GM18870 (cell line): ENCODE results near the gene ZNF785.
"Not testable (repeated sequence)": the region's sequence is repeated elsewhere in the genome, so short reads cannot be mapped to it uniquely, and the experiment has no call there.

Experiments used
- ATAC-seq: cut with Tn5 transposase; IDR thresholded peaks from one replicate; pipeline ENCODE4 v1.9.1; 2021; ENCODE audit warnings: moderate library complexity; ENCODE audit not compliant: unreplicated experiment

ZNF785 gene

DNA sequence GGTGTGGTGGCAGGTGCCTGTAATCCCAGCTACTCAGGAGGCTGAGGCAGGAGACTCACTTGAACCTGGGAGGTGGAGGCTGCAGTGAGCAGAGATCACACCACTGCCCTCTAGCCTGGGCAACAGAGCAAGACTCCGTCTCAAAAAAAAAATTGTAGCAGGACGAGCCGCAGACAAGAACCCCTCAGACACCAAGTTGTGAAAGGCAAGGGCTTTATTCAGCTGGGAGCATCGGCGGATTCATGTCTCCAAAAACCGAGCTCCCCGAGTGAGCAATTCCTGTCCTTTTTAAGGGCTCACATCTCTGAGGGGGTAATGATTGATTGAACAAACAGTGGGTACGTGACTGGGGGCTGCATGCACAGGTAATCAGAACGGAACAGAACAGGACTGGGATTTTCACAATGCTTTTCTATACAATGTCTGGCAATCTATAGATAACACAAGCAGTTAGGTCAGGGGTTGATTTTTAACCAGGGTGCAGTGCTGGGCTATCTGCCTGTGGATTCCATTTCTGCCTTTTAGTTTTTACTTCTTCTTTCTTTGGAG, 44.5 kb downstream of the ZNF785 start:
- ATAC-seq: not testable (repeated sequence)

DNA sequence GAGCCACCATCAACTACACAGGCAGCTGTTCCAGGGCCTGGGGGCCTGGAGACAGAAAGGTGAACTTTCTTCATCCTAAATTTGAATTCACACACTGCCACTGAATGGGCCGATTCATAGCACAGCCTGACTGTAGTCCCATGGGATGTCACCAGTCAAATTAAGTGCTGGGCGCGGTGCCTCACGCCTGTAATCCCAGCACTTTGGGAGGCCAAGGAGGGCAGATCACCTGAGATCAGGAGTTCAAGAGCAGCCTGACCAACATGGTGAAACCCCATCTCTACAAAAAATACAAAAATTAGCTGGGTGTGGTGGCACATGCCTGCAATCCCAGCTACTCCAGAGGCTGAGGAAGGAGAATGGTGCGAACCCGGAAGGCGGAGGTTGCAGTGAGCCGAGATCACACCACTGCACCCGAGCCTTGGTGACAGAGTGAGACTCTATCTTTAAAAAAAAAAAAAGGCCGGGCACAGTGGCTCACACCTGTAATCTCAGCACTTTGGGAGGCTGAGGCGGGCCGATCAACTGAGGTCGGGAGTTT, 45.4 kb downstream of the ZNF785 start:
- not testable (repeated sequence) for ATAC-seq

DNA sequence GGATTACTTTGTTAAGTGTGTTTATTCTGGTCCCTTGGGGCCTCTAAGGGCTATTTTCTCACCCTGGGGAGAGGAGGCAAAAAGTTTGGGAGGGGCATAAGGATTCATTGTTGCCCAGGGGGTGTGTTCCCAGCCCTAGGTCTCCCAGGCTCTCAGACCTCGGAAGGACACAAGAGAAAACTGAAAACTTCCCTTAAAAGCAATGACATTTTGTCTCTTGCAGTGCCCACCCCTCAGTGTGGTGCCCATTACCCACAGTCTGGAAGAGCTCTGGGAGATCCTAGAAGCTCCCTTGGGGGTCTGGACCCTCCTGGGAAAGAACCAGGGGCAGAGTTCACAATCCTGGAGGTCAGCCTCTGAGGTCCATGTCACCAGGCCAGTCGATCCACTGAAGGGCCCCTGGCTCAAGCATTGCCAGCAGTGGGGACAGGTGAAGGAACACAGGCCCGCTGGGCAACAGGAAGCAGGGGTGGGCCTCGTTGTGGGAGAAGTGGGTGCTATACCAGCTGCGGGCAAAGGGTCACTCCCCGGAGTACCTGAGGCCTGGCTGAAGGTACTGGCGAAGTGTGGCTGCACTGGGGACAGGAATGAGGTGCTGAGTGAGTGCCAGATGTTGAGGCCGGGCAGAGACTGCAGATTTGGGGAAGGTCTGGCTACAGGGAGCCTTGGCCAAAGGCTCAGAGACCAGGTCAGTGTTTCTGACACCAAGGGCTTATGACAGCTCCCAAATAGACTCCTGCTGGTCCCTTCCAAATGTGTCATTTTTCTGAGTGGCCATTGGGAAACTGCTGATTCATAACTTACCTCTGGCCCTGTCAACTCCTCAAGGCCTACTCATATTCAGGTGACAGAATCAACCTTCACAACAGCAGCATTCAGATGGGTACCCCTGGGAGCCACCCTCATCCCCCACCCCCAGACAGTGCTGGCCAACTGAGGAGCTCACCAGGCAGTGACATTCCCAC, 46.2 kb downstream of the ZNF785 start:
- no peak for ATAC-seq

DNA sequence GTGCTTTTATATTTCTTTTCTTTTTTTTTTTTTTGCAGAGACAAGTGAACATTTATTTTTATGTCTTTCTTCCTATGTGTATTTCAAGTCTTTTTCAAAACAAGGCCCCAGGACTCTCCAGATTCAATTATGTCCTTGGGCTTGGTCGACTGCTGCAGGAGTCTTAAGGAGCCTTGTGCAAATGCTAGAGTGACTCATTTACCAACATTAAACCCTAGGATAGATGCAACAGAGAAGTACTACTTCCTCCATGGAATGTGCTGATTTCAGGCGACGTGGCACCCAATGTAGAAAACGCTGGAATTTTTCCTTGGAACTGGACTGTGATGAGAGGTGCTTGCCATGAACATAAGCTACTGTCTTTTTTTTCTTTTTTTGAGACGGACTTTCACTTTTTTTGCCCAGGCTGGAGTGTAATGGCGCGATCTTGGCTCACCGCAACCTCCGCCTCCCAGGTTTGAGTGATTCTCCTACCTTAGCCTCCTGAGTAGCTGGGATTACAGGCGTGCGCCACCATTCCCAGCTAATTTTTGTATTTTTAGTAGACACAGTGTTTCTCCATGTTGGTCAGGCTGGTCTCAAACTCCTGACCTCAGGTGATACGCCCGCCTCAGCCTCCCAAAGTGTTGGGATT, 49.0 kb downstream of the ZNF785 start:
- not testable (repeated sequence) for ATAC-seq

DNA sequence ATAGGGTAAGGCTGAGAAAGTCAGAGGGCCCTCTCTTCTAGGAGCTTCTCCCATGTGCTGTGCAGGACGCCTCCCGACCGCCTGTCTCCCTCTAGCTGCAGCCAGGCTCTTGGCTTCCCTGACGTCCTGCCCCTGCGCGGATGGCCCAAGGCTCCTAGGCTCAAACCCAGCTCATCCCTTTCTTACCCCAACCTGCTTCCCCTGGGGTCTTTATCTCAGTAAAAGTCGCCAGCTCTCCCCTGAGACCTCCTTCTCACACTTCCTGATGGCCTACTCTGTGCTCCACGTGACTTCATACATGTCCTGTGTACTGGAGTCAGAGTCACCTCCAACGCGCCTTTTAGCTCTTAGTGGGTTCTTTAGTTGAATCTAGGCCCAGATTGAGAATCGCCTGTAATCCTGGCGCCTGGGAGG, 49.7 kb downstream of the ZNF785 start:
- no peak for ATAC-seq

DNA sequence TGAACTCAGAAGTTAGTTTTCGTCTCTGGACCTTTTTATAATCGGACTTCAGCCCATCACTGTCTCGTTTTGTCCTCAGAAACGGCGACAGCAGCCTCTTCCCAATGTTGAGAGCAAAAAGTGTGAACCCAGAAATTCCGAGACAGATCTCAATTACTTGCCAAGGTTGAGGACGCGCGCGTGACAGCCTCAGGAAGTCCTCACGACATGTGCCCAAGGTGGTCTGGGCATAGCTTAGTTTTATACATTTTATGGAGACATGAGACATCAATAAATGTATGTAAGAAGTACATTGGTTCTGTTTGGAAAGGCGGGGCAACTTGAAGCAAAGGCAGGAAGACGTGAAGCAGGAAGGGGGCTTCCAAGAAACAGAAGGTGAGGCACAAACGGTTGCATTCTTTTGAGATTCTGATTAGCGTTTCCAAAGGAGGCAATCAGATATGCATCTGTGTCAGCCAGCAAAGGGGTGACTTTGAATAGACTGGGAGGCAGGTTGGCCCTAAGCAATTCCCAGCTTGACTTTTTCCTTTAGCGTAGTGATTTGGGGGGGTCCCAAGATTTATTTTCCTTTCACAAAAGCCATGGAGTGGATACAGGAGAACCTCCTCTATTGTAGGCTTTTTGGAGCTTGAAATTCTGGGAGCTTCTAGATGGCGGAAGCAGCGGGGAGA, 50.3 kb downstream of the ZNF785 start:
- ATAC-seq: no peak

DNA sequence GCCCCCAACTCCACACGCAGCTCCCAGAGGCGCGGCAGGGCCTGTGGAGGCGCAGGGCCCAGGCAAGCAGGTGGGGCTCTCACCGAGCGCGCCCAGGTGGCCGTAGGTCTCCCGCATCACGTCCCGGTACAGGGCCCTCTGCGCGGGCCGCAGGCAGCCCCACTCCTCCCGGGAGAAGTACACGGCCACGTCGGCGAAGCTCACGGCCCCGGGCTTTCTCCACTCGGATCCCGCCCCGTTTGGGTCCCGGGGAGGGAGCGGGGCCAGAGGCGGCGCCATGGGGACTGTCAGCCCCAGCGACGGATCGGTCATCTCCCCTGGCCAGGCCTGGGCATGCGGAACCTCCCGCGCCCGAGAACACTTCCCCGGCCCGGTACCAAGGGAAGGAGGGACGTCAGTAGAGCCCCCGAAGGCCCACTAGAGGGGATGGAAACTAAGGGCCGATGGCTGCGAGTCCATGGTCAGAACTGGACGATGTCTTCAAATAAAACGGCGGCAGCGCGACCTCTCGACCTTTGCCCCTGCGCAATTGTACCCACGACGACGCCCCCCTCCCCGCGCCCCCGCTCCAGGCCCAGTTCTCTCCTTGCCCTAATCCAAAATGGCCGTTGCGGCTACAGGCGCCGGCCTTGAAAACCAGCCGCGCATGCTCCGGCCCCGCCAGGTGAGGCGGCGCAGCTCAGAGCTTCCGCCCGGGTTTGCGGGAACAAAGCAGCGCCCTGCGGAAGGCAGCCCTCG, 51.0 kb downstream of the ZNF785 start, which contains the start of gene ZNF747:
Gene ZNF747, minus strand, starts transcription at position 491 of the 738 bp plus-strand sequence. Its CDS starts 179 bp downstream, at position 312.
- peak; percentile 44 for ATAC-seq

DNA sequence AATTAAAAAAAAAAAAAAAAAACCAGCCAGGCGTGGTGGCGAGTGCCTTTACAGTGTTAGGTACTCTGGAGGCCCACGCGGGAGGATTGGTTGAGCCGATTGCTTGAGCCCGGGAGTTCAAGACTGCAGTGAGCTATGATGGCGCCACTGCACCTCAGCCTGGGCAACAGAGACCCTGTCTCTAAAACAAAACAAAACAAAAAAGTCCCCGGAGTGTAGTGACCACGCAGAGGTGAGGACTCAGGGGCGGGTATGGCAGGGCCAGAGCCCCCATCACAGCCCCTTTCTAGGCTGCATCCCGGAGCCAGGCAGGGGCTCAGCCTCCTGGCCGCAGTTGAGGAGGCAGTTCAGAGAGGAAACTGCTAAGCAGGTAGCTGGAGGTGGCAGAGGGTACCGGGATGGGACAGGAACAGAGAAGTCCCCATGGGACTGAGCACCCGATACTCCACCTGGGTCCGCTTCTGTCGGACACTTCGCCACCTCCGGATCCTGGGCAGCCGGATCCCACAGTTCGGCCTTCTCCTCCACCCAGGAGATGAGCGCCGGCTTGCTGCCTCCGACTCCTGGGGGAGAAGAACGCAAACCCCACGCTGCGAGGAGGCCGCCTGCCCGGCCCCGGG, 51.6 kb downstream of the ZNF785 start:
- ATAC-seq: peak; percentile 19

DNA sequence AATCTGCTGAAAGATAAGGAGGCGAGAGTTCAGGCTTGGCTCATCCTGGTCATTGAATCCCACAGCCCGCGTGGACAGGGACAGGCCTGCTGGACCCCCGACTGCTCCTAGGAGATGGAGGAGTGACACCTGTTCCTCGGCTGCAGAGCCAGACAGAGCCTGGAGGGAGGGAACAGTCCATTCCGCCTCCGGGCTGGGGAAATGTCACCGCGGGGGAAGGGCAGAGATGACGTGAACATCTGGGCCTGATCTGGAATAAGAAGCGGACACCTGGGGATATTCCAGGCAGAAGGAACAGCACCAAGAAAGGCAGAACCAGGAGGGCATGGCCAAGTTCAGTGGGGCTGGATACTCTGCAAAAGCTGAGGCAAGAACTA, 52.4 kb downstream of the ZNF785 start:
- no peak for ATAC-seq

DNA sequence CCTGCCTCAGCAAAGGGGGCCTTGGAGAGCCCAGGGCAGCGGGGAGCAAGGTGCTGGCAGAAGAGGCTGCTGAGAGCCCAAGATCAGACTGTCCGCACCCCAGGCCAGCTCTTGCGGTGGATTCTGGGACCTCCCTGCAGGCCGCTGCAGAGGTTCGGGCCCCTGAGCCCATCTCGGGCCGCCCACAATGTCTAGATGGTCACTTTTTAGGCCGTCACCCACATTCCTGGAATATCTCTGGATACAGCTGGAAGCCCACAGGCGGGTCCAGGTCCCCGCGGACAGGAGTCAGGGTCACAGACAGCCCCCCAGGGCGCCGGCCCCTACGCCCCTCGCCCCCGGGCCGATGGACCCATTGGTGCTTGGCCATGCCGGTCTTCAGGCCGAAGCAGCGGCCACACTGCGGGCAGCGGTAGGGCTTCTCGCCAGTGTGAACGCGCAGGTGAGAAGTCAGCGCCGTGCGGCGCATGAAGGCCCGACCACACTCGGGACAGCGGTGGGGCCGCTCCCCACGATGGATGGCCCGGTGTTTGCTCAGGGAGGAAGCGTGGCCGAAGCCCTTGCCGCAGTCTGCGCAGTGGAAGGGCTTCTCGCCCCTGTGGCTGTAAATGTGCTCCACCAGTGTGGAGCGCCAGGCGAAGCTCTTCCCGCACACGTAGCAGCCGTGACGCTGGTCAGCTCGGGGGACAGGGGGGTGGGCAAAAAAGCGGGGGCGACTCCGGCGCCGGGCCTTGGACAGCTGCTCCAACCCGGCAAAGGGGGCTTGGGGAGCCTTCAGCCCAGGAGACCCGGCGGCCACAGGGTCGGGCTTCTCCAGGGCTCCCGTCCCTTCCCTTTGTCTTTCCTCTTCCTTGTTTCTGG, 53.0 kb downstream of the ZNF785 start:
- no peak for ATAC-seq
